ENCODE data around the gene SMG6.

SMG6 gene

GRCh38 chr17:2277429-2278170 lies 26.0 kb downstream of the SMG6 start:
- no peak overlapping the region for H3K4me3 ChIP-seq (ENCODE audit: low read length in 2 of 2)
- no peak overlapping the region for H3K23ac ChIP-seq (ENCODE audit: low read depth, low read length, poor library complexity)
- no peak overlapping the region for H3K9ac ChIP-seq (ENCODE audit: low read depth, low read length, poor library complexity)
- H3K9me3 ChIP-seq (replicated peaks in 1 of 2; ENCODE audit: control insufficient read depth in 2 of 2, insufficient read depth in 1 of 2, low read depth in 1 of 2, low read length in 2 of 2), result no peaks in the 10 kb centered on the region
- H2AK5ac ChIP-seq (ENCODE audit: low read depth, low read length), result no peak overlapping the region
- no peak overlapping the region for H2BK5ac ChIP-seq (ENCODE audit: low read length)
- H3K79me1 ChIP-seq (ENCODE audit: low read depth, low read length), result peaks cover 2% of the 10 kb centered on the region
- no peak overlapping the region for H4K91ac ChIP-seq (ENCODE audit: low read depth, low read length, poor library complexity)
- WGBS, 2 donors (ENCODE audit: extremely low coverage in 2 of 2, insufficient read length in 2 of 2, insufficient replicate concordance in 1 of 2), result no CpG with 5 or more reads among the region's 9 CpGs
- H2BK120ac ChIP-seq (ENCODE audit: low read depth, low read length), result no peak overlapping the region
- no peaks in the 10 kb centered on the region for H3K27me3 ChIP-seq (ENCODE audit: control insufficient read depth in 3 of 3, insufficient read depth in 3 of 3, low read depth in 1 of 3, low read length in 3 of 3)
- H4K8ac ChIP-seq (ENCODE audit: low read depth, low read length), result no peak overlapping the region
- H3K14ac ChIP-seq (ENCODE audit: low read length), result no peak overlapping the region
- no peak overlapping the region for H2BK15ac ChIP-seq (ENCODE audit: low read length)
- no peak overlapping the region for H2BK12ac ChIP-seq (ENCODE audit: low read length)
- no peak overlapping the region for H2AFZ ChIP-seq (ENCODE audit: low read length)
- H3K36me3 ChIP-seq (replicated peaks in 1 of 2; ENCODE audit: control insufficient read depth in 2 of 2, insufficient read depth in 2 of 2, low read length in 2 of 2), result peaks cover 29 to 94% of the 10 kb centered on the region in 2 donors
- H3K27ac ChIP-seq (replicated peaks; ENCODE audit: low read length), result no peak overlapping the region
- no peak overlapping the region for H3K4me2 ChIP-seq (ENCODE audit: insufficient read depth, low read length, poor library complexity, severe bottlenecking)
- DNase-seq (ENCODE audit: low spot score), result no peak
- no peaks in the 10 kb centered on the region for H3K4me1 ChIP-seq (ENCODE audit: control insufficient read depth in 2 of 2, insufficient read depth in 1 of 2, low read depth in 1 of 2, low read length in 2 of 2)
- H3K4ac ChIP-seq (ENCODE audit: low read length), result no peak overlapping the region
- H3K18ac ChIP-seq (ENCODE audit: low read length), result no peak overlapping the region

GRCh38 chr17:2275722-2276121 lies 27.9 kb downstream of the SMG6 start:
- H3K36me3 ChIP-seq (replicated peaks in 1 of 2; ENCODE audit: control insufficient read depth in 2 of 2, insufficient read depth in 2 of 2, low read length in 2 of 2), result peaks cover 17 to 87% of the 10 kb centered on the region in 2 donors

GRCh38 chr17:2274414-2274813 lies 29.2 kb downstream of the SMG6 start:
- no peak overlapping the region for H2BK120ac ChIP-seq (ENCODE audit: low read depth, low read length)
- DNase-seq (ENCODE audit: low spot score), result no peak
- no peaks in the 10 kb centered on the region for H3K27me3 ChIP-seq (ENCODE audit: control insufficient read depth in 3 of 3, insufficient read depth in 3 of 3, low read depth in 1 of 3, low read length in 3 of 3)
- no peak overlapping the region for H3K18ac ChIP-seq (ENCODE audit: low read length)
- H3K4me1 ChIP-seq (ENCODE audit: control insufficient read depth in 2 of 2, insufficient read depth in 1 of 2, low read depth in 1 of 2, low read length in 2 of 2), result no peaks in the 10 kb centered on the region
- no peak overlapping the region for H4K8ac ChIP-seq (ENCODE audit: low read depth, low read length)
- no peak overlapping the region for H3K14ac ChIP-seq (ENCODE audit: low read length)
- no peak overlapping the region for H3K4me3 ChIP-seq (ENCODE audit: low read length in 2 of 2)
- no peak overlapping the region for H3K27ac ChIP-seq (replicated peaks; ENCODE audit: low read length)
- H4K91ac ChIP-seq (ENCODE audit: low read depth, low read length, poor library complexity), result no peak overlapping the region
- H2BK12ac ChIP-seq (ENCODE audit: low read length), result no peak overlapping the region
- WGBS, 2 donors (ENCODE audit: extremely low coverage in 2 of 2, insufficient read length in 2 of 2, insufficient replicate concordance in 1 of 2), result no CpG with 5 or more reads among the region's 2 CpGs
- no peak overlapping the region for H3K9ac ChIP-seq (ENCODE audit: low read depth, low read length, poor library complexity)
- H3K9me3 ChIP-seq (replicated peaks in 1 of 2; ENCODE audit: control insufficient read depth in 2 of 2, insufficient read depth in 1 of 2, low read depth in 1 of 2, low read length in 2 of 2), result no peaks in the 10 kb centered on the region
- H2BK15ac ChIP-seq (ENCODE audit: low read length), result no peak overlapping the region
- H3K36me3 ChIP-seq (replicated peaks in 1 of 2; ENCODE audit: control insufficient read depth in 2 of 2, insufficient read depth in 2 of 2, low read length in 2 of 2), result peaks cover 16 to 87% of the 10 kb centered on the region in 2 donors
- H2AK5ac ChIP-seq (ENCODE audit: low read depth, low read length), result no peak overlapping the region
- no peak overlapping the region for H3K23ac ChIP-seq (ENCODE audit: low read depth, low read length, poor library complexity)
- H3K4ac ChIP-seq (ENCODE audit: low read length), result no peak overlapping the region
- no peak overlapping the region for H3K4me2 ChIP-seq (ENCODE audit: insufficient read depth, low read length, poor library complexity, severe bottlenecking)
- peaks cover 2% of the 10 kb centered on the region for H3K79me1 ChIP-seq (ENCODE audit: low read depth, low read length)
- no peak overlapping the region for H2AFZ ChIP-seq (ENCODE audit: low read length)
- no peak overlapping the region for H2BK5ac ChIP-seq (ENCODE audit: low read length)

More at GRCh38 chr17:2275722-2276121, 27.9 kb downstream of the SMG6 start:
- Histone ChIP-seq H3K4me3 (ENCODE audit: low read length in 2 of 2) (no peak overlapping the region), H2AFZ (ENCODE audit: low read length) (no peak overlapping the region), H3K4me2 (ENCODE audit: insufficient read depth, low read length, poor library complexity, severe bottlenecking) (no peak overlapping the region), H2BK12ac (ENCODE audit: low read length) (no peak overlapping the region), H4K8ac (ENCODE audit: low read depth, low read length) (no peak overlapping the region), H3K9ac (ENCODE audit: low read depth, low read length, poor library complexity) (no peak overlapping the region), H2AK5ac (ENCODE audit: low read depth, low read length) (no peak overlapping the region), H3K79me1 (ENCODE audit: low read depth, low read length) (peaks cover 2% of the 10 kb centered on the region), H2BK120ac (ENCODE audit: low read depth, low read length) (no peak overlapping the region), H2BK5ac (ENCODE audit: low read length) (no peak overlapping the region), H3K18ac (ENCODE audit: low read length) (no peak overlapping the region), H3K4me1 (ENCODE audit: control insufficient read depth in 2 of 2, insufficient read depth in 1 of 2, low read depth in 1 of 2, low read length in 2 of 2) (no peaks in the 10 kb centered on the region), H3K27ac (replicated peaks; ENCODE audit: low read length) (no peak overlapping the region), H3K23ac (ENCODE audit: low read depth, low read length, poor library complexity) (no peak overlapping the region), H4K91ac (ENCODE audit: low read depth, low read length, poor library complexity) (no peak overlapping the region), H3K27me3 (ENCODE audit: control insufficient read depth in 3 of 3, insufficient read depth in 3 of 3, low read depth in 1 of 3, low read length in 3 of 3) (no peaks in the 10 kb centered on the region), H3K9me3 (replicated peaks in 1 of 2; ENCODE audit: control insufficient read depth in 2 of 2, insufficient read depth in 1 of 2, low read depth in 1 of 2, low read length in 2 of 2) (no peaks in the 10 kb centered on the region), H3K14ac (ENCODE audit: low read length) (no peak overlapping the region), H2BK15ac (ENCODE audit: low read length) (no peak overlapping the region), H3K4ac (ENCODE audit: low read length) (no peak overlapping the region)
- no peak for DNase-seq (ENCODE audit: low spot score)
- no CpG with 5 or more reads among the region's 1 CpG for WGBS, 2 donors (ENCODE audit: extremely low coverage in 2 of 2, insufficient read length in 2 of 2, insufficient replicate concordance in 1 of 2)

GRCh38 chr17:2271985-2272702 lies 31.4 kb downstream of the SMG6 start:
- Histone ChIP-seq H3K36me3 (replicated peaks in 1 of 2; ENCODE audit: control insufficient read depth in 2 of 2, insufficient read depth in 2 of 2, low read length in 2 of 2) (peaks cover 12 to 79% of the 10 kb centered on the region in 2 donors), H3K23ac (ENCODE audit: low read depth, low read length, poor library complexity) (no peak overlapping the region)
- no peak for DNase-seq (ENCODE audit: low spot score)

More at GRCh38 chr17:2271985-2272702, 31.4 kb downstream of the SMG6 start:
- H3K27ac ChIP-seq (replicated peaks; ENCODE audit: low read length), result no peak overlapping the region
- no peak overlapping the region for H2AFZ ChIP-seq (ENCODE audit: low read length)
- H3K9me3 ChIP-seq (replicated peaks in 1 of 2; ENCODE audit: control insufficient read depth in 2 of 2, insufficient read depth in 1 of 2, low read depth in 1 of 2, low read length in 2 of 2), result no peaks in the 10 kb centered on the region
- no peak overlapping the region for H3K4ac ChIP-seq (ENCODE audit: low read length)
- no peak overlapping the region for H2BK12ac ChIP-seq (ENCODE audit: low read length)
- H2AK5ac ChIP-seq (ENCODE audit: low read depth, low read length), result no peak overlapping the region
- no peak overlapping the region for H2BK15ac ChIP-seq (ENCODE audit: low read length)
- no peak overlapping the region for H2BK120ac ChIP-seq (ENCODE audit: low read depth, low read length)
- no peak overlapping the region for H2BK5ac ChIP-seq (ENCODE audit: low read length)
- no peak overlapping the region for H3K4me2 ChIP-seq (ENCODE audit: insufficient read depth, low read length, poor library complexity, severe bottlenecking)
- no peaks in the 10 kb centered on the region for H3K27me3 ChIP-seq (ENCODE audit: control insufficient read depth in 3 of 3, insufficient read depth in 3 of 3, low read depth in 1 of 3, low read length in 3 of 3)
- H4K91ac ChIP-seq (ENCODE audit: low read depth, low read length, poor library complexity), result no peak overlapping the region
- no CpG with 5 or more reads among the region's 3 CpGs for WGBS, 2 donors (ENCODE audit: extremely low coverage in 2 of 2, insufficient read length in 2 of 2, insufficient replicate concordance in 1 of 2)
- H3K14ac ChIP-seq (ENCODE audit: low read length), result no peak overlapping the region
- no peak overlapping the region for H3K18ac ChIP-seq (ENCODE audit: low read length)
- H3K9ac ChIP-seq (ENCODE audit: low read depth, low read length, poor library complexity), result no peak overlapping the region
- no peak overlapping the region for H4K8ac ChIP-seq (ENCODE audit: low read depth, low read length)
- no peaks in the 10 kb centered on the region for H3K4me1 ChIP-seq (ENCODE audit: control insufficient read depth in 2 of 2, insufficient read depth in 1 of 2, low read depth in 1 of 2, low read length in 2 of 2)
- peaks cover 2% of the 10 kb centered on the region for H3K79me1 ChIP-seq (ENCODE audit: low read depth, low read length)
- no peak overlapping the region for H3K4me3 ChIP-seq (ENCODE audit: low read length in 2 of 2)
